ENCODE results near the gene ZBTB7A.
"Not testable (repeated sequence)": the region's sequence is repeated elsewhere in the genome, so short reads cannot be mapped to it uniquely, and the experiment has no call there.

DNA sequence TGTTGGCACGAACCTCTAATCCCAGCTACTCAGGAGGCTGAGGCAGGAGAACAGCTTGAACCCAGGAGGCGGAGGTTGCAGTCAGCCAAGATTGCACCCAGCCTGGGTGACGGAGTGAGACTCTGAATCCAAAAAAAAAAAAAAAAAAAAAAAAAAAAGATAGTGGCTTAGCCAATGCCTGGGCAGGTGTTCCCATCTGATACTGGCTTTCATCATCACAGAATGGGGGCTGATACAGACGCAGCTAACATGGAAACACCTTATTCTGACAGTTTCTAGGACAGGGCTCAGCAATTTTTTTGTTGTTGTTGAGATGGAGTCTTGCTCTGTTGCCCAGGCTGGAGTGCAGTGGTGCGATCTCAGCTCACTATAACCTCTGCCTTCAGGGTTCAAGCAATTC is 65.9 kb downstream of the ZBTB7A start:
- not testable (repeated sequence) for TF ChIP-seq EZH2 (IDR thresholded peaks at IDR 0.05; ENCODE audit: insufficient read depth, poor library complexity, severe bottlenecking); EZH2phosphoT487 (IDR thresholded peaks at IDR 0.05; ENCODE audit: insufficient read depth, low read depth)
